ENCODE measurements around the gene FGF11. TPM values are rescaled to one million over a fixed set of nuclear protein-coding genes. Genes with fewer than 3 reads are reported as not detected.
A peak's percentile ranks its signal among the peaks of the same experiment; 100 is the strongest.

The FGF11 gene
- total and polyA plus RNA-seq, 2 of the 13 experiments (the other 11 are each of a cell fraction or from before 2014, with no cell fraction given) = 0.20 to 7.6 TPM

DNA sequence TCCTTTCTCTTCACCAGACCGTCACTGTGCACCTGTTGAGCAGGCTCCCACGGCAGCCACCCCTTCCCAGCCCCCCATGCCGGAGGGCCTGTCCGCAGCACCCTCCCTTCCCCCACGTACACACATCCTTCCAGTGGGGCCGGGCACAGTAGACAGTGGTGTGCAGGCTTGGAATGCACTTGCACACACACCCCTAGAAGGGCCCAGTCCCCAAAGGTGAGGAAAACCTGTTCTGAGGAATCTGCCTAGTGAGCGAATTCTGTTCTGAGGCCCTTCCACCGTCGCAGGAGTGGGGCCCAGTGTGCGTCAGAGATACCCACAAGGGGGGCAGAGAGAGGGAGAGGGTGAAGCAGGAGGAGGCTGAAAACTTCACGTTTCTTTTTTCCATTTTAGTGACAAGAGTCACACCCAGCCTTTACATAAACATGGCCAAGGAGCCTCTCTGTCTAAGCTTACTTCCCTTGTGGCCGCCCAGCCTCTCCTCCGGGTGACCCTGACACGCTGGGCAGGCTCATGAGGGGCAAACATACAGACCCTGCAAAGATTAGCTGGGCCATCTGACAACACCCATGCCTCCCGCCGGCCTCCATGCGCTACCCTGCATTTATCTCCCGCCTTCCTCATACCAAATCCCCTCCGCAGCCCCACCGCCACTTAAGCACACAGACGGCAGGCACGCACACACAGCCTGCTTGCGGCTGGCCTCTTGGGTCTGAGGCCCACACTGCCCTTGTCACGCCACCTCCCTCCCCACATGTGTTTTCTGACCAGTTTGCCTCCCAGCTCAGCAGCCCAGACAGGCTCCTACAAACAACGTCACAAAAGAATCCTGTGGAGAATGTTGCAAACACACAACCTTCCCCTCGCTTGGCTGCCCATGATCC is 38.3 kb downstream of the FGF11 start (continued):
- TF ChIP-seq, protein P1, sequence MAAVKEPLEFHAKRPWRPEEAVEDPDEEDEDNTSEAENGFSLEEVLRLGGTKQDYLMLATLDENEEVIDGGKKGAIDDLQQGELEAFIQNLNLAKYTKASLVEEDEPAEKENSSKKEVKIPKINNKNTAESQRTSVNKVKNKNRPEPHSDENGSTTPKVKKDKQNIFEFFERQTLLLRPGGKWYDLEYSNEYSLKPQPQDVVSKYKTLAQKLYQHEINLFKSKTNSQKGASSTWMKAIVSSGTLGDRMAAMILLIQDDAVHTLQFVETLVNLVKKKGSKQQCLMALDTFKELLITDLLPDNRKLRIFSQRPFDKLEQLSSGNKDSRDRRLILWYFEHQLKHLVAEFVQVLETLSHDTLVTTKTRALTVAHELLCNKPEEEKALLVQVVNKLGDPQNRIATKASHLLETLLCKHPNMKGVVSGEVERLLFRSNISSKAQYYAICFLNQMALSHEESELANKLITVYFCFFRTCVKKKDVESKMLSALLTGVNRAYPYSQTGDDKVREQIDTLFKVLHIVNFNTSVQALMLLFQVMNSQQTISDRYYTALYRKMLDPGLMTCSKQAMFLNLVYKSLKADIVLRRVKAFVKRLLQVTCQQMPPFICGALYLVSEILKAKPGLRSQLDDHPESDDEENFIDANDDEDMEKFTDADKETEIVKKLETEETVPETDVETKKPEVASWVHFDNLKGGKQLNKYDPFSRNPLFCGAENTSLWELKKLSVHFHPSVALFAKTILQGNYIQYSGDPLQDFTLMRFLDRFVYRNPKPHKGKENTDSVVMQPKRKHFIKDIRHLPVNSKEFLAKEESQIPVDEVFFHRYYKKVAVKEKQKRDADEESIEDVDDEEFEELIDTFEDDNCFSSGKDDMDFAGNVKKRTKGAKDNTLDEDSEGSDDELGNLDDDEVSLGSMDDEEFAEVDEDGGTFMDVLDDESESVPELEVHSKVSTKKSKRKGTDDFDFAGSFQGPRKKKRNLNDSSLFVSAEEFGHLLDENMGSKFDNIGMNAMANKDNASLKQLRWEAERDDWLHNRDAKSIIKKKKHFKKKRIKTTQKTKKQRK (IDR thresholded peaks at IDR 0.05; ENCODE audit: low read length) = no peak
- TF ChIP-seq SMC3 (IDR thresholded peaks at IDR 0.05; ENCODE audit: low read length) = no peak
- TF ChIP-seq RFX5 (IDR thresholded peaks at IDR 0.05; ENCODE audit: low read depth, low read length) = no peak
- TF ChIP-seq MAZ (IDR thresholded peaks at IDR 0.05; ENCODE audit: borderline replicate concordance, low read depth, low read length) = no peak
- no peak for TF ChIP-seq MAZ (CRISPR knock-in tag; IDR thresholded peaks at IDR 0.05; ENCODE audit: low read depth)
- TF ChIP-seq TFAP4 (IDR thresholded peaks at IDR 0.05; ENCODE audit: borderline replicate concordance, low read depth) = no peak
- no peak for TF ChIP-seq CBX2 (IDR thresholded peaks at IDR 0.05; ENCODE audit: low read depth, low read length)
- TF ChIP-seq CBX2 (CRISPR knock-in tag; IDR thresholded peaks at IDR 0.05; ENCODE audit: low read depth) = no peak
- TF ChIP-seq THAP11 (CRISPR knock-in tag; IDR thresholded peaks at IDR 0.05) = no peak; the same call in 1 of the 2 replicates
- TF ChIP-seq ZNF44 (CRISPR knock-in tag; IDR thresholded peaks at IDR 0.05) = no peak
- TF ChIP-seq ZNF275 (CRISPR knock-in tag; IDR thresholded peaks at IDR 0.05; ENCODE audit: borderline replicate concordance) = no peak
- 0 out of 2 replicates have a peak, but pooled peaks have one; percentile 35 for TF ChIP-seq YEATS2 (CRISPR knock-in tag; IDR thresholded peaks at IDR 0.05; ENCODE audit: borderline replicate concordance)
- TF ChIP-seq ZNF326 (CRISPR knock-in tag; IDR thresholded peaks at IDR 0.05; ENCODE audit: borderline replicate concordance) = no peak
- no peak for TF ChIP-seq ZNF530 (CRISPR knock-in tag; IDR thresholded peaks at IDR 0.05; ENCODE audit: low read depth)
- no peak for TF ChIP-seq ZNF737 (CRISPR knock-in tag; IDR thresholded peaks at IDR 0.05; ENCODE audit: borderline replicate concordance)
- no peak for TF ChIP-seq ZEB1 (IDR thresholded peaks at IDR 0.05; ENCODE audit: insufficient replicate concordance, low read depth)
- TF ChIP-seq CCAR2 (optimal IDR thresholded peaks at IDR 0.05; ENCODE audit: low read depth, low read length) = no peak
- TF ChIP-seq ZNF331 (CRISPR knock-in tag; IDR thresholded peaks at IDR 0.05) = 0 out of 2 replicates have a peak, but pooled peaks have one; percentile 22
- TF ChIP-seq HES4 (CRISPR knock-in tag; IDR thresholded peaks at IDR 0.05; ENCODE audit: borderline replicate concordance) = no peak
- no peak for TF ChIP-seq SALL2 (CRISPR knock-in tag; IDR thresholded peaks at IDR 0.05)
- TF ChIP-seq PITX1 (CRISPR knock-in tag; IDR thresholded peaks at IDR 0.05) = no peak
- no peak for TF ChIP-seq SMARCC2 (IDR thresholded peaks at IDR 0.05)

Data from HepG2 (cell line).